Measurements from ENCODE around the gene OTULINL.

OTULINL gene

DNA sequence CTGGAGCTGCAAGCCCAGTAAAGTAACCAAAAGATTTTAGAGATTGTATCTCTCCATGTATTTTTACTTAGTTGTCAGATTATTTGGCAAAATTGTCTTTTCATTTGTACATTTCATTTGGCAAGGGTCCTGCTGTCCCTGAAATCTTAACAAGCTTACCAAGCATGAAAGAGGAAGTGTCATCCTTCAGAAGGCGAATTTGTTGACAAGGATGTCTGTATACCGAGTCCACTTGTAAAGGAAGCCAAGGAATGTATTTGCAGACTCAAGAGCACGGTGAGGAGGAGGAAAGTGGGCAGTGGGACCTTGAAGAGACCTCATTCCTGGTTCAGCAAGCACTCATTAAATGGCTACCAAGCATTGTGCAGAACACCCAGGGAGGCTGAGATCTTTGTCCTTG lies 7.5 kb upstream of the OTULINL start:
- ATAC-seq, result no peak
- TF ChIP-seq, protein P1, sequence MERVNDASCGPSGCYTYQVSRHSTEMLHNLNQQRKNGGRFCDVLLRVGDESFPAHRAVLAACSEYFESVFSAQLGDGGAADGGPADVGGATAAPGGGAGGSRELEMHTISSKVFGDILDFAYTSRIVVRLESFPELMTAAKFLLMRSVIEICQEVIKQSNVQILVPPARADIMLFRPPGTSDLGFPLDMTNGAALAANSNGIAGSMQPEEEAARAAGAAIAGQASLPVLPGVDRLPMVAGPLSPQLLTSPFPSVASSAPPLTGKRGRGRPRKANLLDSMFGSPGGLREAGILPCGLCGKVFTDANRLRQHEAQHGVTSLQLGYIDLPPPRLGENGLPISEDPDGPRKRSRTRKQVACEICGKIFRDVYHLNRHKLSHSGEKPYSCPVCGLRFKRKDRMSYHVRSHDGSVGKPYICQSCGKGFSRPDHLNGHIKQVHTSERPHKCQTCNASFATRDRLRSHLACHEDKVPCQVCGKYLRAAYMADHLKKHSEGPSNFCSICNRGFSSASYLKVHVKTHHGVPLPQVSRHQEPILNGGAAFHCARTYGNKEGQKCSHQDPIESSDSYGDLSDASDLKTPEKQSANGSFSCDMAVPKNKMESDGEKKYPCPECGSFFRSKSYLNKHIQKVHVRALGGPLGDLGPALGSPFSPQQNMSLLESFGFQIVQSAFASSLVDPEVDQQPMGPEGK (CRISPR knock-in tag; IDR thresholded peaks at IDR 0.05; ENCODE audit: borderline replicate concordance), result no peak
- TF ChIP-seq ZNF70 (CRISPR knock-in tag; IDR thresholded peaks at IDR 0.05) (no peak), OSR1 (CRISPR knock-in tag; IDR thresholded peaks at IDR 0.05) (no peak), ZC3H10 (CRISPR knock-in tag; IDR thresholded peaks at IDR 0.05) (no peak), TOX (CRISPR knock-in tag; IDR thresholded peaks at IDR 0.05; ENCODE audit: borderline replicate concordance) (no peak), ZFP3 (CRISPR knock-in tag; IDR thresholded peaks at IDR 0.05) (no peak), ZNF8 (CRISPR knock-in tag; IDR thresholded peaks at IDR 0.05) (no peak), RARB (CRISPR knock-in tag; IDR thresholded peaks at IDR 0.05) (no peak)
- TF ChIP-seq, protein P2, sequence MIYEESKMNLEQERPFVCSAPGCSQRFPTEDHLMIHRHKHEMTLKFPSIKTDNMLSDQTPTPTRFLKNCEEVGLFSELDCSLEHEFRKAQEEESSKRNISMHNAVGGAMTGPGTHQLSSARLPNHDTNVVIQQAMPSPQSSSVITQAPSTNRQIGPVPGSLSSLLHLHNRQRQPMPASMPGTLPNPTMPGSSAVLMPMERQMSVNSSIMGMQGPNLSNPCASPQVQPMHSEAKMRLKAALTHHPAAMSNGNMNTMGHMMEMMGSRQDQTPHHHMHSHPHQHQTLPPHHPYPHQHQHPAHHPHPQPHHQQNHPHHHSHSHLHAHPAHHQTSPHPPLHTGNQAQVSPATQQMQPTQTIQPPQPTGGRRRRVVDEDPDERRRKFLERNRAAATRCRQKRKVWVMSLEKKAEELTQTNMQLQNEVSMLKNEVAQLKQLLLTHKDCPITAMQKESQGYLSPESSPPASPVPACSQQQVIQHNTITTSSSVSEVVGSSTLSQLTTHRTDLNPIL (CRISPR knock-in tag; IDR thresholded peaks at IDR 0.05; ENCODE audit: low read depth), result no peak

DNA sequence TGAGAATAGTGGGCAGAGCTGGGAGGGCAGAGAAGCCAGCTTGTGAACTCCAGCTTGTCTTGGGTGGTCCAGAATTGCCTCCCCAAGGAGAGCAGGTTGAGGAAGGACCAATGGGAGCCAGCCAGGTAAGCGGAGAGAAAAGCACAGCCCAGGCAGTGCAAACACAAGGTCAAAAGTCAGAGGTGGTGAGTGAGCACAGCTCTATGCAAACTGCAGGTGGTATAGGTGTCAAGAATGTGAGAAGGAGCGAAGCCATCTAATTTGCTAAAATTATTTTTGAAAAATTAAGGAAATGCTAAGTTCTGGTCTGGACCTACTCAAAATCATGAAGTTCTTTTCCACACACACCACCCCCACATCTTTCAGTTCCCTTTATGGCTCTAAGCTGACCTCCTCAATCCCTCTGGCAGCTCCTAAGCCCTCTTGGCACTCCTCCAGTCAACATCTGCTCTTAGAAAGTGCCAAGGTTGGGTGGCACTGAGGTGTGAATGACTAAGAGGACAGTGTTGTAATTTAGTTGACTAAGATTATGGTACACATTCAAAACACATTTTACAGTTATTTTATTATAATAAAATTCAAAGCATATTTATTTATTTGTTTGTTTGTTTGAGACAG lies 6.6 kb upstream of the OTULINL start:
- no peak for ATAC-seq
- no peak for TF ChIP-seq SNAI2 (CRISPR knock-in tag; IDR thresholded peaks at IDR 0.05)
- TF ChIP-seq ESRRG (CRISPR knock-in tag; IDR thresholded peaks at IDR 0.05), result no peak
- TF ChIP-seq GLIS3 (CRISPR knock-in tag; IDR thresholded peaks at IDR 0.05), result no peak
- no peak for TF ChIP-seq CSDC2 (CRISPR knock-in tag; IDR thresholded peaks at IDR 0.05)
- TF ChIP-seq ZFP3 (CRISPR knock-in tag; IDR thresholded peaks at IDR 0.05), result no peak
- TF ChIP-seq ARNTL (CRISPR knock-in tag; IDR thresholded peaks at IDR 0.05; ENCODE audit: borderline replicate concordance, low read depth), result no peak
- no peak for TF ChIP-seq OSR1 (CRISPR knock-in tag; IDR thresholded peaks at IDR 0.05)
- TF ChIP-seq, protein P3, sequence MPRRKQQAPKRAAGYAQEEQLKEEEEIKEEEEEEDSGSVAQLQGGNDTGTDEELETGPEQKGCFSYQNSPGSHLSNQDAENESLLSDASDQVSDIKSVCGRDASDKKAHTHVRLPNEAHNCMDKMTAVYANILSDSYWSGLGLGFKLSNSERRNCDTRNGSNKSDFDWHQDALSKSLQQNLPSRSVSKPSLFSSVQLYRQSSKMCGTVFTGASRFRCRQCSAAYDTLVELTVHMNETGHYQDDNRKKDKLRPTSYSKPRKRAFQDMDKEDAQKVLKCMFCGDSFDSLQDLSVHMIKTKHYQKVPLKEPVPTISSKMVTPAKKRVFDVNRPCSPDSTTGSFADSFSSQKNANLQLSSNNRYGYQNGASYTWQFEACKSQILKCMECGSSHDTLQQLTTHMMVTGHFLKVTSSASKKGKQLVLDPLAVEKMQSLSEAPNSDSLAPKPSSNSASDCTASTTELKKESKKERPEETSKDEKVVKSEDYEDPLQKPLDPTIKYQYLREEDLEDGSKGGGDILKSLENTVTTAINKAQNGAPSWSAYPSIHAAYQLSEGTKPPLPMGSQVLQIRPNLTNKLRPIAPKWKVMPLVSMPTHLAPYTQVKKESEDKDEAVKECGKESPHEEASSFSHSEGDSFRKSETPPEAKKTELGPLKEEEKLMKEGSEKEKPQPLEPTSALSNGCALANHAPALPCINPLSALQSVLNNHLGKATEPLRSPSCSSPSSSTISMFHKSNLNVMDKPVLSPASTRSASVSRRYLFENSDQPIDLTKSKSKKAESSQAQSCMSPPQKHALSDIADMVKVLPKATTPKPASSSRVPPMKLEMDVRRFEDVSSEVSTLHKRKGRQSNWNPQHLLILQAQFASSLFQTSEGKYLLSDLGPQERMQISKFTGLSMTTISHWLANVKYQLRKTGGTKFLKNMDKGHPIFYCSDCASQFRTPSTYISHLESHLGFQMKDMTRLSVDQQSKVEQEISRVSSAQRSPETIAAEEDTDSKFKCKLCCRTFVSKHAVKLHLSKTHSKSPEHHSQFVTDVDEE (CRISPR knock-in tag; IDR thresholded peaks at IDR 0.05), result no peak
- TF ChIP-seq PPARA (CRISPR knock-in tag; IDR thresholded peaks at IDR 0.05; ENCODE audit: borderline replicate concordance), result no peak
- TF ChIP-seq ZNF8 (CRISPR knock-in tag; IDR thresholded peaks at IDR 0.05), result no peak
- TF ChIP-seq, protein P2 (CRISPR knock-in tag; IDR thresholded peaks at IDR 0.05; ENCODE audit: low read depth), result no peak
- no peak for TF ChIP-seq ZC3H10 (CRISPR knock-in tag; IDR thresholded peaks at IDR 0.05)
- no peak for TF ChIP-seq ZNF565 (CRISPR knock-in tag; conservative IDR thresholded peaks at IDR 0.05; ENCODE audit: low read depth)
- TF ChIP-seq ZNF70 (CRISPR knock-in tag; IDR thresholded peaks at IDR 0.05), result no peak
- TF ChIP-seq, protein P4, sequence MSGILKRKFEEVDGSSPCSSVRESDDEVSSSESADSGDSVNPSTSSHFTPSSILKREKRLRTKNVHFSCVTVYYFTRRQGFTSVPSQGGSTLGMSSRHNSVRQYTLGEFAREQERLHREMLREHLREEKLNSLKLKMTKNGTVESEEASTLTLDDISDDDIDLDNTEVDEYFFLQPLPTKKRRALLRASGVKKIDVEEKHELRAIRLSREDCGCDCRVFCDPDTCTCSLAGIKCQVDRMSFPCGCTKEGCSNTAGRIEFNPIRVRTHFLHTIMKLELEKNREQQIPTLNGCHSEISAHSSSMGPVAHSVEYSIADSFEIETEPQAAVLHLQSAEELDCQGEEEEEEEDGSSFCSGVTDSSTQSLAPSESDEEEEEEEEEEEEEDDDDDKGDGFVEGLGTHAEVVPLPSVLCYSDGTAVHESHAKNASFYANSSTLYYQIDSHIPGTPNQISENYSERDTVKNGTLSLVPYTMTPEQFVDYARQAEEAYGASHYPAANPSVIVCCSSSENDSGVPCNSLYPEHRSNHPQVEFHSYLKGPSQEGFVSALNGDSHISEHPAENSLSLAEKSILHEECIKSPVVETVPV (CRISPR knock-in tag; IDR thresholded peaks at IDR 0.05), result no peak
- no peak for TF ChIP-seq ZFP30 (CRISPR knock-in tag; IDR thresholded peaks at IDR 0.05)
- TF ChIP-seq, protein P5, sequence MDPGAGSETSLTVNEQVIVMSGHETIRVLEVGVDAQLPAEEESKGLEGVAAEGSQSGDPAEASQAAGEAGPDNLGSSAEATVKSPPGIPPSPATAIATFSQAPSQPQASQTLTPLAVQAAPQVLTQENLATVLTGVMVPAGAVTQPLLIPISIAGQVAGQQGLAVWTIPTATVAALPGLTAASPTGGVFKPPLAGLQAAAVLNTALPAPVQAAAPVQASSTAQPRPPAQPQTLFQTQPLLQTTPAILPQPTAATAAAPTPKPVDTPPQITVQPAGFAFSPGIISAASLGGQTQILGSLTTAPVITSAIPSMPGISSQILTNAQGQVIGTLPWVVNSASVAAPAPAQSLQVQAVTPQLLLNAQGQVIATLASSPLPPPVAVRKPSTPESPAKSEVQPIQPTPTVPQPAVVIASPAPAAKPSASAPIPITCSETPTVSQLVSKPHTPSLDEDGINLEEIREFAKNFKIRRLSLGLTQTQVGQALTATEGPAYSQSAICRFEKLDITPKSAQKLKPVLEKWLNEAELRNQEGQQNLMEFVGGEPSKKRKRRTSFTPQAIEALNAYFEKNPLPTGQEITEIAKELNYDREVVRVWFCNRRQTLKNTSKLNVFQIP (CRISPR knock-in tag; IDR thresholded peaks at IDR 0.05; ENCODE audit: borderline replicate concordance, low read depth), result no peak
- no peak for TF ChIP-seq TCF4 (CRISPR knock-in tag; IDR thresholded peaks at IDR 0.05; ENCODE audit: borderline replicate concordance)
- TF ChIP-seq ISL1 (CRISPR knock-in tag; IDR thresholded peaks at IDR 0.05), result no peak

Measured in SK-N-SH treated with all-trans-retinoic acid at 6 μM for 48 hours (cell line).